Thyroid gland (tissue), 4 donors: ENCODE results near the gene TMC8.

ENCODE experiments used
- POLR2A ChIP-seq, 2 donors: fragments of 450-650 bp; IDR thresholded peaks; one replicate each; pipeline ENCODE4 v1.6.1; 2017; ENCODE audit warnings: antibody characterized with exemption in 2 of 2, mild to moderate bottlenecking in 2 of 2, moderate library complexity in 1 of 2
- TF ChIP-seq, protein P1 (sequence below), 6 experiments: fragments of 200-600 bp in 3 of 6; fragments of 450-650 bp in 3 of 6; sonication (generic) in 3 of 6; IDR thresholded peaks; one replicate each; pipeline ENCODE4 v1.5.1; 2016 to 2019; ENCODE audit warnings: antibody characterized with exemption in 6 of 6, mild to moderate bottlenecking in 2 of 6, inconsistent platforms in 1 of 6, moderate library complexity in 1 of 6

DNA sequence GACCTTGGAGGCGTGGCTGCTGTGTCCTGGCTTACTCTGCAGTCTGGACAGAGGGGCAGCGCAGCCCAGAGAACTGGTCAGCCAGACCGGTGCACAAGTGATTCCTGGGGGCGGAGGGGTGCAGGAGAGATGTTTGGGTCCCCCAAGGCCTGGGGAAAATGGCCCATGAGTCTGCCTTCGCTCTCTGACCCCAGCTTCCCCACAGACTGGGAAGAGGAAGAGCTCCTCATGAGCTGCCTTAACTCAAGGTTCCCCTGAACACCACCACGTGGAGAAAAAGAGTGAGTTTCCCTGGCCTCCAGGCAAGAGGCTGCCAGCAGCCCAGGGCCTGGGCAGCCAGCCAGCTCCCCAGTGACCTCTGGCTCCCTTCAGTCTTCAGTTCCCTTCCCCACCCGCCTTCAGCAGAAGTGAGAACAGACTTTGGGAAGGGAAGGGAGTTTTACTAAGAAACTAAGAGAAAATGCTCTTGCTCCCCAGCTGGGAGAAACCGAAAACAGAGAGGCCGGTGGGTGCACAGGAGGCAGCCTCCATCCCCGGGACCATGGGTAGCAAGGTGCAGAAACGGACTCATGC lies 13.7 kb downstream of the TMC8 start:
- TF ChIP-seq, protein P1, sequence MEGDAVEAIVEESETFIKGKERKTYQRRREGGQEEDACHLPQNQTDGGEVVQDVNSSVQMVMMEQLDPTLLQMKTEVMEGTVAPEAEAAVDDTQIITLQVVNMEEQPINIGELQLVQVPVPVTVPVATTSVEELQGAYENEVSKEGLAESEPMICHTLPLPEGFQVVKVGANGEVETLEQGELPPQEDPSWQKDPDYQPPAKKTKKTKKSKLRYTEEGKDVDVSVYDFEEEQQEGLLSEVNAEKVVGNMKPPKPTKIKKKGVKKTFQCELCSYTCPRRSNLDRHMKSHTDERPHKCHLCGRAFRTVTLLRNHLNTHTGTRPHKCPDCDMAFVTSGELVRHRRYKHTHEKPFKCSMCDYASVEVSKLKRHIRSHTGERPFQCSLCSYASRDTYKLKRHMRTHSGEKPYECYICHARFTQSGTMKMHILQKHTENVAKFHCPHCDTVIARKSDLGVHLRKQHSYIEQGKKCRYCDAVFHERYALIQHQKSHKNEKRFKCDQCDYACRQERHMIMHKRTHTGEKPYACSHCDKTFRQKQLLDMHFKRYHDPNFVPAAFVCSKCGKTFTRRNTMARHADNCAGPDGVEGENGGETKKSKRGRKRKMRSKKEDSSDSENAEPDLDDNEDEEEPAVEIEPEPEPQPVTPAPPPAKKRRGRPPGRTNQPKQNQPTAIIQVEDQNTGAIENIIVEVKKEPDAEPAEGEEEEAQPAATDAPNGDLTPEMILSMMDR (IDR thresholded peaks at IDR 0.05) = no peak
- no peak for TF ChIP-seq POLR2A (IDR thresholded peaks at IDR 0.05)
